Measurements from ENCODE around the gene SNRPA1. TPM values are rescaled to one million over a fixed set of nuclear protein-coding genes. Genes with fewer than 3 reads are reported as not detected.
A peak's percentile ranks its signal among the peaks of the same experiment; 100 is the strongest.

Gene SNRPA1
- total and polyA plus RNA-seq, 9 of the 15 experiments (the other 6 are each of a cell fraction or from before 2014, with no cell fraction given): 62.7 to 245 (median 189) TPM

GRCh38 chr15:101293122-101293521 is 1.9 kb downstream of the SNRPA1 start:
- peaks cover 85% of the 10 kb centered on the region for H3K79me2 ChIP-seq (ENCODE audit: control insufficient read depth, insufficient read depth, low read length)
- H3K4me3 ChIP-seq: peak overlapping the region; percentile 96
- DNase-seq (ENCODE audit: extremely low read depth in 1 of 4, low spot score in 3 of 4) (no peak), FAIRE-seq (no peak), ATAC-seq (no peak)
- H2AFZ ChIP-seq (ENCODE audit: low read depth, low read length): no peak overlapping the region
- TF ChIP-seq THRAP3 (IDR thresholded peaks at IDR 0.05; ENCODE audit: borderline replicate concordance) (no peak), RCOR1 (IDR thresholded peaks at IDR 0.05; ENCODE audit: borderline replicate concordance in 1 of 2, low read depth in 2 of 2, low read length in 2 of 2) (peak in 1 of 2 experiments; percentile 13; a peak in 1 of 4 replicates), E2F3 (CRISPR knock-in tag; IDR thresholded peaks at IDR 0.05) (no peak), KDM2B (CRISPR knock-in tag; IDR thresholded peaks at IDR 0.05) (no peak), KDM1A (IDR thresholded peaks at IDR 0.05) (0 out of 4 replicates have a peak, but pooled peaks of 1 of the 2 experiments have one; percentile 15), ZFX (CRISPR knock-in tag; IDR thresholded peaks at IDR 0.05) (no peak)
- H3K9ac ChIP-seq (ENCODE audit: insufficient read depth in 1 of 2, low read depth in 2 of 2, low read length in 2 of 2): peak overlapping the region; percentile 88 to 94; a peak in 3 of 4 replicates
- H3K27ac ChIP-seq (ENCODE audit: extremely low read depth, low read depth, low read length): peak overlapping the region; percentile 92; the same call in 1 of the 3 replicates
- H3K9me3 ChIP-seq (replicated peaks; ENCODE audit: control insufficient read depth, insufficient read depth, low read depth, low read length): no peaks in the 10 kb centered on the region
- ChIA-PET POLR2A (interaction anchor here (0.5 to 3.7 kb wide), 7 partner anchors 8 to 360 kb away, joined by 3 to 25 read pairs (median 3); no protein-coding TSS in a partner anchor), CTCF (ENCODE audit: low intra/inter-chr PET ratio) (no interaction called here)
- peak overlapping the region; percentile 93 for H3K4me2 ChIP-seq (ENCODE audit: insufficient read depth, low read length)
- H4K20me1 ChIP-seq (replicated peaks; ENCODE audit: control insufficient read depth, insufficient read depth, low read length): peaks cover 17% of the 10 kb centered on the region
- in situ Hi-C loops (cut with MboI): loop anchor here (5.0 kb wide), 1 partner anchor 359 kb away; the partner anchor contains the start of gene TM2D3
- H3K4me1 ChIP-seq (replicated peaks in 1 of 2; ENCODE audit: control insufficient read depth in 2 of 2, insufficient read depth in 2 of 2, low read length in 2 of 2): peaks cover 7 to 9% of the 10 kb centered on the region in 2 experiments; a peak in 2 of 5 replicates
- no TSS peak for BruUV-seq (replicated peaks)
- no peaks in the 10 kb centered on the region for H3K27me3 ChIP-seq (ENCODE audit: control insufficient read depth in 2 of 2, insufficient read depth in 2 of 2, low read length in 2 of 2)
- peaks cover 52% of the 10 kb centered on the region for H3K36me3 ChIP-seq (ENCODE audit: control insufficient read depth, insufficient read depth, low read length)
- intact Hi-C loops (cut with micrococcal nuclease): no loop called here
- no peaks in the 10 kb centered on the region for H3K9me1 ChIP-seq (ENCODE audit: control insufficient read depth, insufficient read depth, low read length)
- WGBS (ENCODE audit: insufficient coverage, low coverage, missing lambda C conversion rate): 18% methylated on average over 10 of the region's 10 CpGs

Measured in K562 (cell line).